ENCODE measurements around the gene GDPD5.

DNA sequence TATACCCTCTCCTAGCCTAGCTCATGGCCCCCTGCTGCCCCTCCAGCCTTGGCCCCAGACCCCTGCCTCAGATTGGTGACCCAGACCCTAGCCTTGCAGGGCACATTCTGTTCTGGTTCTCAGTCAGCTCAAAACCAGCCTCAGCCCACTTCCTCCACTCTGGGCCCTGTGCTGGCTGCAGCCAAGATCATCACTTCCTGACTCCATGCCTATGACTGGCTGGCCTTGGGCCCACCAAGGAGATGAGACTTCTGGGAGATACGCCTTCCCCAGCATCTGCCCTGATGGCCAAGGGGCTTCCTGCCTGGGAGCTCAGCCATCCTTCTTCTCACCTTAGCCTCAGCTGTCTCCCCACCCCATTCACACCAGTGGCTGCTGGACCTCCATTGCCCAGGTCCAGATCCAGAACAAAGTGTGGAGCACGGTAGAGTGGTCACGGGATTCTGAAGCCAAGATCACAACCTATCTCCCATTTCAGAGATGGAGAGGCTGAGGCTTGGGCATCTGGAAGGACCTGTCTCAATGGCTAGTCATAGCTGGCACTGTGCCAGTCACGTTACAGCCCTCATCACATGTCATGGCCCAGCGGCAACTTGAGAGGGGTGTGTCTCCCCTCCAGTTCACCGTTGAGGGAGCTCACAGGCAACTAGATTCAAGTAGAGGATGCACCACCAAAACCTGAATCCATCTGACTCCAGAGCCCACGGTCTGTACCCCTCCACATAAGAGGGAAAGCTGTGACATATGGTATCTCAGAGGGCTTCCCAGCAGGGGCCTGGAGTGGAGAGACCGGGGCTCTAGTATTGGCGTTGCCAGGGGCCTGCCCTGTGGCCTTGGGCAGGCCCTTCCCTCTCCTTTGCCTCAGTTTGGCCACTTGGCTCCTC, 49.7 kb downstream of the GDPD5 start:
- TF ChIP-seq, protein P1, sequence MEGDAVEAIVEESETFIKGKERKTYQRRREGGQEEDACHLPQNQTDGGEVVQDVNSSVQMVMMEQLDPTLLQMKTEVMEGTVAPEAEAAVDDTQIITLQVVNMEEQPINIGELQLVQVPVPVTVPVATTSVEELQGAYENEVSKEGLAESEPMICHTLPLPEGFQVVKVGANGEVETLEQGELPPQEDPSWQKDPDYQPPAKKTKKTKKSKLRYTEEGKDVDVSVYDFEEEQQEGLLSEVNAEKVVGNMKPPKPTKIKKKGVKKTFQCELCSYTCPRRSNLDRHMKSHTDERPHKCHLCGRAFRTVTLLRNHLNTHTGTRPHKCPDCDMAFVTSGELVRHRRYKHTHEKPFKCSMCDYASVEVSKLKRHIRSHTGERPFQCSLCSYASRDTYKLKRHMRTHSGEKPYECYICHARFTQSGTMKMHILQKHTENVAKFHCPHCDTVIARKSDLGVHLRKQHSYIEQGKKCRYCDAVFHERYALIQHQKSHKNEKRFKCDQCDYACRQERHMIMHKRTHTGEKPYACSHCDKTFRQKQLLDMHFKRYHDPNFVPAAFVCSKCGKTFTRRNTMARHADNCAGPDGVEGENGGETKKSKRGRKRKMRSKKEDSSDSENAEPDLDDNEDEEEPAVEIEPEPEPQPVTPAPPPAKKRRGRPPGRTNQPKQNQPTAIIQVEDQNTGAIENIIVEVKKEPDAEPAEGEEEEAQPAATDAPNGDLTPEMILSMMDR (IDR thresholded peaks at IDR 0.05; ENCODE audit: extremely low read depth in 1 of 2, insufficient read depth in 1 of 2, low read depth in 1 of 2, low read length in 2 of 2) = no peak
- no peak for TF ChIP-seq EZH2 (IDR thresholded peaks at IDR 0.05; ENCODE audit: borderline replicate concordance, low read depth, low read length, severe bottlenecking)
- TF ChIP-seq, protein P2, sequence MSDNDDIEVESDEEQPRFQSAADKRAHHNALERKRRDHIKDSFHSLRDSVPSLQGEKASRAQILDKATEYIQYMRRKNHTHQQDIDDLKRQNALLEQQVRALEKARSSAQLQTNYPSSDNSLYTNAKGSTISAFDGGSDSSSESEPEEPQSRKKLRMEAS (IDR thresholded peaks at IDR 0.05; ENCODE audit: insufficient read depth, insufficient read length) = no peak
- TF ChIP-seq MYC (IDR thresholded peaks at IDR 0.05; ENCODE audit: low read depth, low read length) = no peak
- no peak for TF ChIP-seq POLR2A (IDR thresholded peaks at IDR 0.05; ENCODE audit: low read depth, low read length)
- no peak for TF ChIP-seq GATA2 (IDR thresholded peaks at IDR 0.05; ENCODE audit: insufficient read depth, insufficient read length, low read depth, low read length)
- no peak for TF ChIP-seq POLR2AphosphoS5 (IDR thresholded peaks at IDR 0.05; ENCODE audit: insufficient read depth, low read depth, low read length)
- no peak for TF ChIP-seq JUN (IDR thresholded peaks at IDR 0.05; ENCODE audit: borderline replicate concordance, insufficient read depth, insufficient read length, low read depth)

Measured in endothelial cell of umbilical vein (primary cell).